Measurements from ENCODE around the gene CD27. TPM values are rescaled to one million over a fixed set of nuclear protein-coding genes. Genes with fewer than 3 reads are reported as not detected.

The CD27 gene
- total and polyA plus RNA-seq, 2 of the 13 experiments (the other 11 are each of a cell fraction or from before 2014, with no cell fraction given): 0.12 TPM; not detected in 1

GRCh38 chr12:6470375-6471163, 25.8 kb downstream of the CD27 start, which contains the start of gene VAMP1 (continued):
- TF ChIP-seq, protein P1, sequence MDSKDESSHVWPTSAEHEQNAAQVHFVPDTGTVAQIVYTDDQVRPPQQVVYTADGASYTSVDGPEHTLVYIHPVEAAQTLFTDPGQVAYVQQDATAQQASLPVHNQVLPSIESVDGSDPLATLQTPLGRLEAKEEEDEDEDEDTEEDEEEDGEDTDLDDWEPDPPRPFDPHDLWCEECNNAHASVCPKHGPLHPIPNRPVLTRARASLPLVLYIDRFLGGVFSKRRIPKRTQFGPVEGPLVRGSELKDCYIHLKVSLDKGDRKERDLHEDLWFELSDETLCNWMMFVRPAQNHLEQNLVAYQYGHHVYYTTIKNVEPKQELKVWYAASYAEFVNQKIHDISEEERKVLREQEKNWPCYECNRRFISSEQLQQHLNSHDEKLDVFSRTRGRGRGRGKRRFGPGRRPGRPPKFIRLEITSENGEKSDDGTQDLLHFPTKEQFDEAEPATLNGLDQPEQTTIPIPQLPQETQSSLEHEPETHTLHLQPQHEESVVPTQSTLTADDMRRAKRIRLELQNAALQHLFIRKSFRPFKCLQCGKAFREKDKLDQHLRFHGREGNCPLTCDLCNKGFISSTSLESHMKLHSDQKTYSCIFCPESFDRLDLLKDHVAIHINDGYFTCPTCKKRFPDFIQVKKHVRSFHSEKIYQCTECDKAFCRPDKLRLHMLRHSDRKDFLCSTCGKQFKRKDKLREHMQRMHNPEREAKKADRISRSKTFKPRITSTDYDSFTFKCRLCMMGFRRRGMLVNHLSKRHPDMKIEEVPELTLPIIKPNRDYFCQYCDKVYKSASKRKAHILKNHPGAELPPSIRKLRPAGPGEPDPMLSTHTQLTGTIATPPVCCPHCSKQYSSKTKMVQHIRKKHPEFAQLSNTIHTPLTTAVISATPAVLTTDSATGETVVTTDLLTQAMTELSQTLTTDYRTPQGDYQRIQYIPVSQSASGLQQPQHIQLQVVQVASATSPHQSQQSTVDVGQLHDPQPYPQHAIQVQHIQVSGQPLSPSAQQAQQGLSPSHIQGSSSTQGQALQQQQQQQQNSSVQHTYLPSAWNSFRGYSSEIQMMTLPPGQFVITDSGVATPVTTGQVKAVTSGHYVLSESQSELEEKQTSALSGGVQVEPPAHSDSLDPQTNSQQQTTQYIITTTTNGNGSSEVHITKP (CRISPR knock-in tag; IDR thresholded peaks at IDR 0.05; ENCODE audit: low read depth): 0 out of 2 replicates have a peak, but pooled peaks have one; percentile 42
- TF ChIP-seq NFE2 (CRISPR knock-in tag; IDR thresholded peaks at IDR 0.05) (no peak), ETS1 (CRISPR knock-in tag; IDR thresholded peaks at IDR 0.05) (no peak), ZNF44 (CRISPR knock-in tag; IDR thresholded peaks at IDR 0.05) (no peak), CENPT (CRISPR knock-in tag; IDR thresholded peaks at IDR 0.05; ENCODE audit: low read depth) (no peak), BRCA1 (CRISPR knock-in tag; IDR thresholded peaks at IDR 0.05) (no peak), NFIC (IDR thresholded peaks at IDR 0.05; ENCODE audit: low read length) (no peak), ZNF10 (CRISPR knock-in tag; IDR thresholded peaks at IDR 0.05; ENCODE audit: borderline replicate concordance, low read depth) (no peak), ZNF780A (CRISPR knock-in tag; IDR thresholded peaks at IDR 0.05) (no peak), JDP2 (CRISPR knock-in tag; IDR thresholded peaks at IDR 0.05; ENCODE audit: borderline replicate concordance) (no peak), TBX2 (CRISPR knock-in tag; IDR thresholded peaks at IDR 0.05; ENCODE audit: borderline replicate concordance) (peak; percentile 85), ZNF441 (CRISPR knock-in tag; IDR thresholded peaks at IDR 0.05; ENCODE audit: borderline replicate concordance) (peak; percentile 76; the same call in 1 of the 2 replicates), ZNF788 (CRISPR knock-in tag; IDR thresholded peaks at IDR 0.05; ENCODE audit: borderline replicate concordance) (peak; percentile 60; the same call in 1 of the 2 replicates), CBX5 (CRISPR knock-in tag; IDR thresholded peaks at IDR 0.05; ENCODE audit: borderline replicate concordance) (peak; percentile 61; the same call in 1 of the 2 replicates), ZNF660 (CRISPR knock-in tag; IDR thresholded peaks at IDR 0.05; ENCODE audit: borderline replicate concordance, low read depth) (no peak), DNMT3B (CRISPR knock-in tag; conservative IDR thresholded peaks at IDR 0.05) (no peak), RFX1 (IDR thresholded peaks at IDR 0.05) (peak; percentile 75; the same call in 1 of the 2 replicates), ZNF343 (CRISPR knock-in tag; IDR thresholded peaks at IDR 0.05) (no peak), E2F1 (CRISPR knock-in tag; IDR thresholded peaks at IDR 0.05) (no peak), DRAP1 (CRISPR knock-in tag; IDR thresholded peaks at IDR 0.05) (peak; percentile 100), TP53 (CRISPR knock-in tag; conservative IDR thresholded peaks at IDR 0.05) (0 out of 2 replicates have a peak, but pooled peaks have one; percentile 40), FOXK2 (IDR thresholded peaks at IDR 0.05) (no peak), ZNF775 (CRISPR knock-in tag; IDR thresholded peaks at IDR 0.05; ENCODE audit: borderline replicate concordance) (no peak), SSRP1 (CRISPR knock-in tag; IDR thresholded peaks at IDR 0.05) (no peak), POLR2A (IDR thresholded peaks at IDR 0.05; ENCODE audit: insufficient read depth in 1 of 2, low read depth in 2 of 2, low read length in 2 of 2) (peak; percentile 99 to 100), MZF1 (CRISPR knock-in tag; IDR thresholded peaks at IDR 0.05; ENCODE audit: borderline replicate concordance) (no peak)
